ENCODE measurements around the gene OXCT1.

Gene OXCT1

GRCh38 chr5:41871852-41872251 is 1.6 kb upstream of the OXCT1 start:
- no peak for TF ChIP-seq CTCF (conservative IDR thresholded peaks at IDR 0.05)
- no peak for TF ChIP-seq ZFX (IDR thresholded peaks at IDR 0.05)
- no peak overlapping the region for H3K27ac ChIP-seq

- no peak for TF ChIP-seq ZFX (IDR thresholded peaks at IDR 0.05)
- no peak for TF ChIP-seq CTCF (conservative IDR thresholded peaks at IDR 0.05)
- peak overlapping the region; percentile 81 for H3K27ac ChIP-seq
Measured at GRCh38 chr5:41870627-41871048, 413 bp upstream of the OXCT1 start.

GRCh38 chr5:41869151-41869723 is 988 bp downstream of the OXCT1 start:
- peak overlapping the region; percentile 81 for H3K27ac ChIP-seq
- TF ChIP-seq ZFX (IDR thresholded peaks at IDR 0.05) (no peak), CTCF (conservative IDR thresholded peaks at IDR 0.05) (no peak)

GRCh38 chr5:41863871-41864486 is 6.2 kb downstream of the OXCT1 start:
- TF ChIP-seq CTCF (conservative IDR thresholded peaks at IDR 0.05), result no peak
- TF ChIP-seq ZFX (IDR thresholded peaks at IDR 0.05), result no peak
- H3K27ac ChIP-seq, result no peak overlapping the region

GRCh38 chr5:41858890-41859289 is 11.3 kb downstream of the OXCT1 start:
- no peak for TF ChIP-seq CTCF (conservative IDR thresholded peaks at IDR 0.05)
- no peak for TF ChIP-seq ZFX (IDR thresholded peaks at IDR 0.05)
- H3K27ac ChIP-seq, result no peak overlapping the region

- no peak for TF ChIP-seq CTCF (conservative IDR thresholded peaks at IDR 0.05)
Measured at GRCh38 chr5:41857989-41858388, 12.2 kb downstream of the OXCT1 start.

GRCh38 chr5:41856644-41857491 is 13.4 kb downstream of the OXCT1 start:
- TF ChIP-seq ZFX (IDR thresholded peaks at IDR 0.05), result no peak
- peak; percentile 87 for TF ChIP-seq CTCF (conservative IDR thresholded peaks at IDR 0.05)

More at GRCh38 chr5:41857989-41858388, 12.2 kb downstream of the OXCT1 start:
- no peak overlapping the region for H3K27ac ChIP-seq

More at GRCh38 chr5:41856644-41857491, 13.4 kb downstream of the OXCT1 start:
- peak overlapping the region; percentile 24; the same call in 1 of the 2 replicates for H3K27ac ChIP-seq
